Caco-2 (cell line): Measurements from ENCODE around the gene PACSIN1. TPM values are rescaled to one million over a fixed set of nuclear protein-coding genes. Genes with fewer than 3 reads are reported as not detected.

Source experiments
- BruUV-seq: library from RNA; stranded (reverse); fragments of 400-500 nt; replicated peaks from 2 replicates; lab custom pipeline; 2021; lab: Mats Ljungman, UMichigan
- CTCF ChIA-PET: fragments of 300-600 bp; sonication (Branson Sonifier 250); formaldehyde crosslinking; loops from one replicate; lab custom pipeline; 2022; ENCODE audit warnings: antibody characterized with exemption; lab: Charles Lee
- POLR2A ChIA-PET: fragments of 300-600 bp; sonication (Branson Sonifier 250); formaldehyde crosslinking; loops from one replicate; lab custom pipeline; 2022; ENCODE audit warnings: antibody characterized with exemption; lab: Charles Lee
- DNase-seq, 2 experiments: peaks; one replicate each; pipeline versions ENCODE4 v3.0.0 to v3.0.0-alpha.2; 2020 to 2022
- H3K27me3 ChIP-seq: replicated peaks from 2 replicates; pipeline ENCODE4 v1.6.0; 2011; ENCODE audit warnings: low read length; ENCODE audit not compliant: control insufficient read depth, insufficient read depth
- H3K36me3 ChIP-seq: 2 replicates; pipeline ENCODE4 v1.5.1; 2011; ENCODE audit warnings: low read length; ENCODE audit not compliant: control insufficient read depth, insufficient read depth
- H3K4me1 ChIP-seq: fragments of 250-450 bp; sonication (Bioruptor Pico); 2 replicates; pipeline ENCODE4 v1.5.1; 2020; ENCODE audit warnings: mild to moderate bottlenecking
- H3K4me3 ChIP-seq: 2 replicates; pipeline ENCODE4 v1.5.1; 2011; ENCODE audit warnings: low read depth, mild to moderate bottlenecking, control low read depth, low read length
- H3K9me3 ChIP-seq: fragments of 250-450 bp; sonication (Bioruptor Pico); 2 replicates; pipeline ENCODE4 v1.5.1; 2020; ENCODE audit warnings: mild to moderate bottlenecking, moderate library complexity
- H3K27ac Mint-ChIP-seq: one replicate; pipeline ENCODE4 v1.8.0; 2022; ENCODE audit warnings: mixed read lengths; ENCODE audit not compliant: unreplicated experiment
- H3K27me3 Mint-ChIP-seq: one replicate; pipeline ENCODE4 v1.8.0; 2022; ENCODE audit warnings: mixed read lengths; ENCODE audit not compliant: insufficient read depth, unreplicated experiment
- H3K36me3 Mint-ChIP-seq: one replicate; pipeline ENCODE4 v1.8.0; 2022; ENCODE audit warnings: mild to moderate bottlenecking, mixed read lengths; ENCODE audit not compliant: insufficient read depth, unreplicated experiment
- H3K4me1 Mint-ChIP-seq: one replicate; pipeline ENCODE4 v1.8.0; 2022; ENCODE audit warnings: low read depth, mixed read lengths; ENCODE audit not compliant: unreplicated experiment
- H3K4me3 Mint-ChIP-seq: one replicate; pipeline ENCODE4 v1.8.0; 2022; ENCODE audit warnings: mild to moderate bottlenecking, moderate library complexity, mixed read lengths; ENCODE audit not compliant: unreplicated experiment
- H3K9me3 Mint-ChIP-seq: one replicate; pipeline ENCODE4 v1.8.0; 2022; ENCODE audit warnings: mixed read lengths; ENCODE audit not compliant: unreplicated experiment
- CTCF ChIP-seq, 2 experiments: fragments of 200-600 bp in 1 of 2; IDR thresholded peaks; 1 replicate in 1 of 2; 2 replicates in 1 of 2; pipeline versions ENCODE4 v1.5.1 to v1.8.0; 2011 to 2022; ENCODE audit warnings: antibody characterized with exemption in 1 of 2, control low read depth in 1 of 2, inconsistent platforms in 1 of 2, low read depth in 1 of 2, low read length in 1 of 2, mild to moderate bottlenecking in 1 of 2, moderate library complexity in 1 of 2; ENCODE audit not compliant: insufficient read depth in 1 of 2, severe bottlenecking in 1 of 2, unreplicated experiment in 1 of 2
- intact Hi-C: fragments of 100-400 bp; cut with micrococcal nuclease; formaldehyde crosslinking; loops from one replicate; pipeline ENCODE4 v1.10.0; 2022; ENCODE audit not compliant: unreplicated experiment
- total RNA-seq: library from RNA; stranded (reverse); gene quantifications from 2 replicates; pipeline ENCODE4 v1.2.3, GENCODE V29; 2022

The PACSIN1 gene
- total RNA-seq, 1 experiment from 2014 or later: 3.7 TPM

DNA sequence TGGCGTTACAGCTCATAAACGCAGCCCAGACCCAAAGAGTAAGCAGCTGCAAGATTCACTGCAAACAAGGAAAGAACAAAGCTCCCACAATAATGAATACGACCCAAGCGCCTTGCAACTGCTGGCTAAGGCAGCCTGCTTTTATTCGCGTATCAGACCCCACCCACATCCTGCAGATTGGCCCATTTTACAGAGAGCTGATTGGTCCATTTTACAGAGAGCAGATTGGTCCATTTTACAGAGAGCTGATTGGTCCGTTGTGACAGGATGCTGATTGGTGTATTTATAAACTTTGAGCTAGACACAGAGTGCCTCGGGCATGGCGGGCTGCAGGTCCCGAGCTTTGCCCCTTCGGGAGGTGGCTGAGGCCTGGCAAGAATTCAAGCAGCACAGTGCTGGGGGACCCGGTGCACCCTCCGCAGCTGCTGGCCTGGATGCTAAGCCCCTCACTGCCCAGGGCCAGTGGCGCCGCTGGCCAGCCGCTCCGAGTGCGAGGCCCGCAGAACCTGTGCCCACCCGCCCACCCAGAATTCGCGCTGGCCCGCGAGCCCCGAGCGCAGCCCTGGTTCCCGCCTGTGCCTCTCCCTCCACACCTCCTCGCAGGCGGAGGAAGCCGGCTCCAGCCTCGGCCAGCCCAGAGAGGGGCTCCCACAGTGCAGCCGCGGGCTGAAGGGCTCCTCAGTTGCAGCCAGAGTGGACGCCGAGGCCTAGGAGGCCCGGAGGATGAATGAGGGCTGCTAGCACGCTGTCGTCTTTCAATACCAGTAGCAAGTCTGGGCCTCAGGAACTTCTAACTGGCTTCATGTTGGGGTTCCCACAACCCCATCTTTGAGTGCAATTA lies 28.9 kb upstream of the PACSIN1 start:
- H3K36me3 Mint-ChIP-seq: no peaks in the 10 kb centered on the region
- no peaks in the 10 kb centered on the region for H3K27me3 Mint-ChIP-seq
- peaks cover 21% of the 10 kb centered on the region for H3K9me3 Mint-ChIP-seq
- no peak for DNase-seq
- H3K4me1 ChIP-seq: no peaks in the 10 kb centered on the region
- TF ChIP-seq CTCF (IDR thresholded peaks at IDR 0.05; ENCODE audit: insufficient read depth in 1 of 2, low read depth in 1 of 2, low read length in 1 of 2, severe bottlenecking in 1 of 2, unreplicated experiment in 1 of 2): no peak
- POLR2A ChIA-PET: interaction anchor here (0.5 to 1.0 kb wide), 3 partner anchors 11 to 200 kb away, joined by 3 to 9 read pairs (median 4); partner anchors contain the start of gene HMGA1
- H3K27me3 ChIP-seq: no peaks in the 10 kb centered on the region
- H3K4me3 Mint-ChIP-seq: no peak overlapping the region
- H3K36me3 ChIP-seq: no peaks in the 10 kb centered on the region
- no peaks in the 10 kb centered on the region; the same call in 1 of the 2 replicates for H3K9me3 ChIP-seq
- H3K4me1 Mint-ChIP-seq: no peaks in the 10 kb centered on the region
- intact Hi-C loops: no loop called here
- H3K4me3 ChIP-seq: no peak overlapping the region
- CTCF ChIA-PET: interaction anchor here (0.5 kb wide), 1 partner anchor 295 kb away, joined by 3 read pairs; no protein-coding TSS in a partner anchor
- no TSS peak for BruUV-seq
- no peak overlapping the region for H3K27ac Mint-ChIP-seq

- ChIA-PET POLR2A (interaction anchor here (0.6 kb wide), 1 partner anchor 218 kb away, joined by 9 read pairs; no protein-coding TSS in a partner anchor), CTCF (interaction anchor here (0.5 kb wide), 1 partner anchor 296 kb away, joined by 3 read pairs; no protein-coding TSS in a partner anchor)
- Histone ChIP-seq H3K4me1 (no peaks in the 10 kb centered on the region), H3K36me3 (no peaks in the 10 kb centered on the region), H3K27me3 (no peaks in the 10 kb centered on the region), H3K4me3 (no peak overlapping the region), H3K9me3 (no peaks in the 10 kb centered on the region; the same call in 1 of the 2 replicates)
- H3K36me3 Mint-ChIP-seq: no peaks in the 10 kb centered on the region
- H3K27ac Mint-ChIP-seq: no peak overlapping the region
- no peak for DNase-seq
- peaks cover 20% of the 10 kb centered on the region for H3K9me3 Mint-ChIP-seq
- H3K4me1 Mint-ChIP-seq: no peaks in the 10 kb centered on the region
- no TSS peak for BruUV-seq
- no peak for TF ChIP-seq CTCF (IDR thresholded peaks at IDR 0.05; ENCODE audit: insufficient read depth in 1 of 2, low read depth in 1 of 2, low read length in 1 of 2, severe bottlenecking in 1 of 2, unreplicated experiment in 1 of 2)
- no peak overlapping the region for H3K4me3 Mint-ChIP-seq
- intact Hi-C loops: no loop called here
- no peaks in the 10 kb centered on the region for H3K27me3 Mint-ChIP-seq
Observed at GRCh38 chr6:34437644-34437970, 28.3 kb upstream of the PACSIN1 start.

GRCh38 chr6:34438705-34439104 lies 27.2 kb upstream of the PACSIN1 start:
- TF ChIP-seq CTCF (IDR thresholded peaks at IDR 0.05; ENCODE audit: insufficient read depth in 1 of 2, low read depth in 1 of 2, low read length in 1 of 2, severe bottlenecking in 1 of 2, unreplicated experiment in 1 of 2): no peak
- no peak for DNase-seq
- no peaks in the 10 kb centered on the region for H3K36me3 ChIP-seq
- H3K4me3 ChIP-seq: no peak overlapping the region
- no peaks in the 10 kb centered on the region for H3K4me1 Mint-ChIP-seq
- H3K27me3 ChIP-seq: no peaks in the 10 kb centered on the region
- no peaks in the 10 kb centered on the region for H3K4me1 ChIP-seq
- no peaks in the 10 kb centered on the region; the same call in 1 of the 2 replicates for H3K9me3 ChIP-seq
- ChIA-PET CTCF (interaction anchor here (0.6 to 1.0 kb wide), 3 partner anchors 171 to 1103 kb away, joined by 3 to 4 read pairs (median 3); no protein-coding TSS in a partner anchor), POLR2A (no interaction called here)
- H3K27me3 Mint-ChIP-seq: no peaks in the 10 kb centered on the region
- H3K36me3 Mint-ChIP-seq: no peaks in the 10 kb centered on the region
- no peak overlapping the region for H3K27ac Mint-ChIP-seq
- intact Hi-C loops: no loop called here
- H3K9me3 Mint-ChIP-seq: peaks cover 20% of the 10 kb centered on the region
- H3K4me3 Mint-ChIP-seq: no peak overlapping the region
- BruUV-seq: no TSS peak
